Memory B cell (primary cell): ENCODE measurements around the gene GAPDH.
A peak's percentile ranks its signal among the peaks of the same experiment; 100 is the strongest.
"Not testable (repeated sequence)": the region's sequence is repeated elsewhere in the genome, so short reads cannot be mapped to it uniquely, and the experiment has no call there.

ENCODE experiments used
- ATAC-seq: fragments of 150-1000 bp; cut with Tn5 transposase; 2 replicates; pipeline ENCODE4 v1.10.0; 2021; ENCODE audit warnings: low read depth, mild to moderate bottlenecking, moderate library complexity
- DNase-seq, 2 donors: peaks; one replicate each; pipeline ENCODE4 v3.0.0; 2022; ENCODE audit warnings: low spot score in 2 of 2
- H3K27ac Mint-ChIP-seq: one replicate; pipeline ENCODE4 v1.8.0; 2022; ENCODE audit warnings: mild to moderate bottlenecking, moderate library complexity, mixed read lengths
- H3K27me3 Mint-ChIP-seq: one replicate; pipeline ENCODE4 v1.8.0; 2022; ENCODE audit warnings: mixed read lengths
- H3K36me3 Mint-ChIP-seq: one replicate; pipeline ENCODE4 v1.8.0; 2022; ENCODE audit warnings: mild to moderate bottlenecking, mixed read lengths
- H3K4me1 Mint-ChIP-seq: one replicate; pipeline ENCODE4 v1.8.0; 2022; ENCODE audit warnings: mixed read lengths
- H3K4me3 Mint-ChIP-seq: one replicate; pipeline ENCODE4 v1.8.0; 2022; ENCODE audit warnings: mild to moderate bottlenecking, moderate library complexity, mixed read lengths
- H3K9me3 Mint-ChIP-seq: one replicate; pipeline ENCODE4 v1.8.0; 2022; ENCODE audit warnings: mixed read lengths

GAPDH gene

DNA sequence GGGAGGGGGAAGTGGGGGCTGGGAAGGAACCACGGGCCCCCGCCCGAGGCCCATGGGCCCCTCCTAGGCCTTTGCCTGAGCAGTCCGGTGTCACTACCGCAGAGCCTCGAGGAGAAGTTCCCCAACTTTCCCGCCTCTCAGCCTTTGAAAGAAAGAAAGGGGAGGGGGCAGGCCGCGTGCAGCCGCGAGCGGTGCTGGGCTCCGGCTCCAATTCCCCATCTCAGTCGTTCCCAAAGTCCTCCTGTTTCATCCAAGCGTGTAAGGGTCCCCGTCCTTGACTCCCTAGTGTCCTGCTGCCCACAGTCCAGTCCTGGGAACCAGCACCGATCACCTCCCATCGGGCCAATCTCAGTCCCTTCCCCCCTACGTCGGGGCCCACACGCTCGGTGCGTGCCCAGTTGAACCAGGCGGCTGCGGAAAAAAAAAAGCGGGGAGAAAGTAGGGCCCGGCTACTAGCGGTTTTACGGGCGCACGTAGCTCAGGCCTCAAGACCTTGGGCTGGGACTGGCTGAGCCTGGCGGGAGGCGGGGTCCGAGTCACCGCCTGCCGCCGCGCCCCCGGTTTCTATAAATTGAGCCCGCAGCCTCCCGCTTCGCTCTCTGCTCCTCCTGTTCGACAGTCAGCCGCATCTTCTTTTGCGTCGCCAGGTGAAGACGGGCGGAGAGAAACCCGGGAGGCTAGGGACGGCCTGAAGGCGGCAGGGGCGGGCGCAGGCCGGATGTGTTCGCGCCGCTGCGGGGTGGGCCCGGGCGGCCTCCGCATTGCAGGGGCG is at the start of gene GAPDH:
Gene GAPDH, plus strand, starts transcription at position 595 of the 772 bp plus-strand sequence. CDS start 316 bp downstream, outside the sequence.
- Mint-ChIP-seq H3K27me3 (no peaks in the 10 kb centered on the region), H3K36me3 (peaks cover 15% of the 10 kb centered on the region), H3K4me3 (peak within 1 kb of the TSS; percentile 92), H3K4me1 (peaks cover 29% of the 10 kb centered on the region), H3K9me3 (no peaks in the 10 kb centered on the region), H3K27ac (peak within 1 kb of the TSS; percentile 89)
- DNase-seq (peak; percentile 72 to 74), ATAC-seq (peak; percentile 71)

DNA sequence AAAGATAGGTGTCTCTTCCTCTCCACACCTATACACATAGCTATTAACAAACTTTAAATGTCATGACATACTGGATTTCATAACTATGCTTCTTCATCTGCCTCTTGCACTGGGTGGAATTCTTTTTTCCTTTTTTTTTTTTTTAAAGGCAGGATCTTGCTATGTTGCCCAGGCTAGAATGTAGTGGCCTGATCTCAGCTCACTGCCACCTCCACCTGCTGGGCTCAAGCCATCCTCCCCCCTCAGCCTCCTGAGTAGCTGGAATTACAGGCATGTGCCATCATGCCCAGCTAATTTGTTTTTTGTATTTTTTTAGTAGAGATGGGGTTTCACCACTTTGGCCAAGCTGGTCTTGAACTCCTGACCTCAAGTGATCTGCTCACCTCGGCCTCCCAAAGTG is 46.1 kb upstream of the GAPDH start:
- ATAC-seq (no peak), DNase-seq (no peak)
- H3K4me3 Mint-ChIP-seq = no peak overlapping the region
- no peaks in the 10 kb centered on the region for H3K4me1 Mint-ChIP-seq
- no peaks in the 10 kb centered on the region for H3K9me3 Mint-ChIP-seq
- H3K27me3 Mint-ChIP-seq = no peaks in the 10 kb centered on the region
- no peak overlapping the region for H3K27ac Mint-ChIP-seq
- peaks cover 9% of the 10 kb centered on the region for H3K36me3 Mint-ChIP-seq

GRCh38 chr12:6489449-6489848 is 44.9 kb upstream of the GAPDH start:
- Mint-ChIP-seq H3K27me3 (no peaks in the 10 kb centered on the region), H3K4me1 (peaks cover 3% of the 10 kb centered on the region), H3K4me3 (no peak overlapping the region), H3K27ac (no peak overlapping the region), H3K36me3 (peaks cover 9% of the 10 kb centered on the region), H3K9me3 (no peaks in the 10 kb centered on the region)
- DNase-seq = no peak
- ATAC-seq = no peak

- not testable (repeated sequence) for ATAC-seq, H3K9me3 Mint-ChIP-seq, DNase-seq, H3K36me3 Mint-ChIP-seq, H3K27ac Mint-ChIP-seq, H3K27me3 Mint-ChIP-seq, H3K4me3 Mint-ChIP-seq
- peaks cover 12% of the 10 kb centered on the region for H3K4me1 Mint-ChIP-seq
Measured at GRCh38 chr12:6490673-6491072, 43.6 kb upstream of the GAPDH start.

- H3K27ac Mint-ChIP-seq = peak within 1 kb of the TSS; percentile 98
Measured at GRCh38 chr12:6492838-6493496, 41.4 kb upstream of the GAPDH start, which contains the start of gene MRPL51. Gene MRPL51 (minus strand): TSS chr12:6493262. CDS start chr12:6493136, 126 bp downstream.

GRCh38 chr12:6493497-6494257 is 40.6 kb upstream of the GAPDH start, which contains the start of gene NCAPD2:
Gene NCAPD2 (plus strand): TSS chr12:6494102. CDS start chr12:6495099, 997 bp downstream.
- Mint-ChIP-seq H3K36me3 (peaks cover 11% of the 10 kb centered on the region), H3K27me3 (no peaks in the 10 kb centered on the region)
- peak; percentile 82 for ATAC-seq

More at GRCh38 chr12:6492838-6493496, 41.4 kb upstream of the GAPDH start, which contains the start of gene MRPL51:
- Mint-ChIP-seq H3K4me1 (peaks cover 14% of the 10 kb centered on the region), H3K4me3 (peak within 1 kb of the TSS; percentile 97), H3K36me3 (peaks cover 11% of the 10 kb centered on the region), H3K9me3 (no peaks in the 10 kb centered on the region), H3K27me3 (no peaks in the 10 kb centered on the region)
- ATAC-seq = peak; percentile 79
- peak; percentile 82 to 96 for DNase-seq

GRCh38 chr12:6494258-6494743 is 40.0 kb upstream of the GAPDH start:
- Mint-ChIP-seq H3K27me3 (no peaks in the 10 kb centered on the region), H3K27ac (peak overlapping the region; percentile 98), H3K9me3 (no peaks in the 10 kb centered on the region), H3K4me3 (peak overlapping the region; percentile 97), H3K36me3 (peaks cover 13% of the 10 kb centered on the region), H3K4me1 (peaks cover 14% of the 10 kb centered on the region)
- ATAC-seq (no peak), DNase-seq (no peak)

More at GRCh38 chr12:6493497-6494257, 40.6 kb upstream of the GAPDH start, which contains the start of gene NCAPD2:
- Mint-ChIP-seq H3K4me1 (peaks cover 14% of the 10 kb centered on the region), H3K27ac (peak within 1 kb of the TSS; percentile 98), H3K9me3 (no peaks in the 10 kb centered on the region), H3K4me3 (peak within 1 kb of the TSS; percentile 97)
- DNase-seq = peak; percentile 76 to 91

DNA sequence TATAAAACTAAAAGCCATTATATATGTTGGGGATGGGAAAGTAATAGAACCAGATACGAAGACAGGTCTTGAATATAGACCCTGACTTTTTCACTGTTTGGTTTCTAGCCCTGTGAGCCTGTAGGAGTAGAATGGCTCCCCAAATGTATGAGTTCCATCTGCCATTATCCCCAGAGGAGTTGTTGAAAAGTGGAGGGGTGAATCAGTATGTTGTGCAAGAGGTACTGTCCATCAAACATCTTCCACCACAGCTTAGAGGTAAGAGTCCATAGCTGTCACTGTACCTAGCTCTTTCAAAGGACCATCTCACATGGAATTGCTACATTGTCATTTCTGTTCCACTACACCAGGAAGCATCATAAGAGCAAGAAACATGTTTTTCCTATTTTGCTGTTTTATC is 39.3 kb upstream of the GAPDH start:
- Mint-ChIP-seq H3K27ac (no peak overlapping the region), H3K4me1 (peaks cover 14% of the 10 kb centered on the region), H3K36me3 (peaks cover 13% of the 10 kb centered on the region), H3K9me3 (no peaks in the 10 kb centered on the region), H3K27me3 (no peaks in the 10 kb centered on the region), H3K4me3 (peak overlapping the region; percentile 97)
- ATAC-seq (no peak), DNase-seq (no peak)

GRCh38 chr12:6497291-6497690 is 37.0 kb upstream of the GAPDH start:
- H3K9me3 Mint-ChIP-seq = not testable (repeated sequence)

GRCh38 chr12:6500466-6500865 is 33.9 kb upstream of the GAPDH start:
- DNase-seq = no peak
- Mint-ChIP-seq H3K27me3 (no peaks in the 10 kb centered on the region), H3K27ac (no peak overlapping the region), H3K4me1 (peaks cover 2% of the 10 kb centered on the region), H3K36me3 (peaks cover 5% of the 10 kb centered on the region), H3K9me3 (no peaks in the 10 kb centered on the region), H3K4me3 (no peak overlapping the region)
- ATAC-seq = no peak

More at GRCh38 chr12:6497291-6497690, 37.0 kb upstream of the GAPDH start:
- H3K4me3 Mint-ChIP-seq, H3K27me3 Mint-ChIP-seq, H3K36me3 Mint-ChIP-seq, ATAC-seq, H3K27ac Mint-ChIP-seq, DNase-seq: not testable (repeated sequence)
- peaks cover 14% of the 10 kb centered on the region for H3K4me1 Mint-ChIP-seq

- ATAC-seq (no peak), DNase-seq (no peak)
- no peaks in the 10 kb centered on the region for H3K27me3 Mint-ChIP-seq
- peaks cover 21% of the 10 kb centered on the region for H3K36me3 Mint-ChIP-seq
- no peaks in the 10 kb centered on the region for H3K9me3 Mint-ChIP-seq
- no peak overlapping the region for H3K27ac Mint-ChIP-seq
- no peak overlapping the region for H3K4me3 Mint-ChIP-seq
- peaks cover 3% of the 10 kb centered on the region for H3K4me1 Mint-ChIP-seq
Measured at GRCh38 chr12:6507102-6507998, 27.0 kb upstream of the GAPDH start.

DNA sequence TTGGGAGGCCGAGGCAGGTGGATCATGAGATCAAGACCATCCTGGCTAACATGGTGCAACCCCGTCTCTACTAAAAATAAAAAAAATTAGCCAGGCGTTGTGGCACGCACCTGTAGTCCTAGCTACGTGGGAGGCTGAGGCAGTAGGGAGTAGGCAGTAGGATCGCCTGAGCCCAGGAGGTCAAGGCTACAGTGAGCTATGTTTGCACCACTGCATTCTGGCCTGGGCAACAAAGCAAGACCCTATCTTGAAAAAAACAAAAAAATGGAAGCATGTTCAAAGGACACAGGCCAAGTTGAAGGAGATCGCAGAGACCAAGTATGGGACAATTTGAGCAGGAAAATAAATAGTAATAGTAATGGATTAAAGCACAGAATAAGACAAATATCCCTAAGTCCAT is 26.2 kb upstream of the GAPDH start:
- H3K9me3 Mint-ChIP-seq = no peaks in the 10 kb centered on the region
- H3K4me3 Mint-ChIP-seq = no peak overlapping the region
- H3K36me3 Mint-ChIP-seq = peaks cover 28% of the 10 kb centered on the region
- DNase-seq (no peak), ATAC-seq (no peak)
- H3K4me1 Mint-ChIP-seq = peaks cover 3% of the 10 kb centered on the region
- no peaks in the 10 kb centered on the region for H3K27me3 Mint-ChIP-seq
- H3K27ac Mint-ChIP-seq = no peak overlapping the region

- Mint-ChIP-seq H3K9me3 (no peaks in the 10 kb centered on the region), H3K4me1 (no peaks in the 10 kb centered on the region), H3K27ac (no peak overlapping the region), H3K27me3 (no peaks in the 10 kb centered on the region), H3K36me3 (peaks cover 37% of the 10 kb centered on the region), H3K4me3 (no peak overlapping the region)
- ATAC-seq = no peak
- no peak for DNase-seq
Measured at GRCh38 chr12:6520186-6520585, 14.1 kb upstream of the GAPDH start.
